ENCODE results near the gene KISS1. TPM values are rescaled to one million over a fixed set of nuclear protein-coding genes. Genes with fewer than 3 reads are reported as not detected.

Gene KISS1
- total RNA-seq, 6 donors from 2014 or later: 0.91 to 6.5 TPM; not detected in 4

DNA sequence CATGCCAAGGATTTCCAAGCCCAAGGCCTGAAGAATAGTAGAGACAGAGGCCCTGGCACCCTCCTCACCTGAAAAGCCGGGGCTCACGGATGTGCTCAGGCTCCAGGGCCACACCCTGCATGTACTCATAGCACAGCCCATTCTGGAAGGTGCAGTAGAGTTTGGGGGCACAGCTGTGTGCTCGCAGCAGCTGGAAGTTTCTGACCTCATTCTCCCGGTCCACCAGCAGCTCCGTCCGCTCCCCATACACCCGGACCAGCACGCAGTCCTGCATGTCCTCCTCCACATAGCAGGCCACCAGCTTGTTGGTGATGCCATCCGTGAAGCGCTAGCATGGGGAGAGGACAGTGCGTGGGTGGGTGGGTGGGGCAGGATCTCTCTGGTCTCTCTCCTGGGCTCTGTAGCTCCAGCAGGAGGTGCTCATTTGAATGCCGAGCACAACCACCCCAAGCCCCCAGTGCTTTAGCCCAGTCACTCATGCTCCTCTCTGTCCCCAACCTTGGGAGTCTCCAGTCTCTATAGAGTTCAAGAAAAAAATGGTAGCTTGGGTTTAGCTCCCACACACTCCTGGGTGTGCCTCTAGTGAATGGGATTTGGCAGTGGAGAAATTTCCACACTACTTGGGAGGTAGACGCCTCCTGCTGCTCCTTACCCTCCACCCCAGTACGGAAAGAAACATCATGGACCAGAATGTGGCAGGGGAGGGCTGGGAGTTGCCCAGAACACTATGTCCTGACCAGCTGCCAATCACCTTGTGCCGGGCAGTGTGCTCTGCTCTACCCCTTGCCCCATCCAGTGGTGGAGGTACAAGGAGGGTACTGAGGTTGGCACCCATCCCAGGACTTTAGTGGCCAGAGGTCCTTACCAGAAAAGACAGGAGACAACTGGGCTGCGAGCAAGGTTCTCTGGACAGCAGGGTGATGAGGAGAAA, 46.4 kb downstream of the KISS1 start:
- H3K4me3 ChIP-seq: no peak overlapping the region

DNA sequence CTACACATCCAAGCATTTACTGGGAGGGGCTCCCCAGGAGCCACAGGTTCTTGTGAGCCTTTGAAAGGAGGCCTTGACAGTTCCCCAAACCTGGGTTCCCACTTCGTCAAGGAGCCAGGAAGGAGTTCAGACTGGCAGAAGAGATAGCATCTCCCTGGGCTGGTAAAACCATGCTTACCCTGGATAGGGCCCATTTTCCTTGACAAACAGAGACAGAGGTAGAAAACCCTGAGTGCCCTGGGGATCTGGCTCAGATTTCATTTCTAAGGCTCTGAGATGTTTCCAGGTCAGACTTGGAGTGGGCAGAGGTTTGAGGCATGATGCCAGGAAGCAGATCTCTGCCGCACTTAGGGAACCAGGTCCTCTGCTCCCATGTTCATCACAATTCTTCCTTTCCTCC, 47.2 kb downstream of the KISS1 start:
- no peak for ATAC-seq (ENCODE audit: low FRiP score in 2 of 2)
- WGBS, 2 donors: 72 to 73% methylated on average over 2 of the region's 2 CpGs
- Histone ChIP-seq H3K9me3 (no peaks in the 10 kb centered on the region), H3K27ac (no peak overlapping the region), H3K36me3 (peaks cover 0 to 3% (median 0%) of the 10 kb centered on the region in 4 donors), H3K4me1 (peaks cover 11 to 22% (median 14%) of the 10 kb centered on the region in 4 donors), H3K27me3 (peaks cover 0 to 3% (median 0%) of the 10 kb centered on the region in 4 donors), H3K4me3 (no peak overlapping the region)
- DNase-seq: no peak
- TF ChIP-seq EP300 (IDR thresholded peaks at IDR 0.05) (no peak), POLR2AphosphoS5 (IDR thresholded peaks at IDR 0.05) (no peak), POLR2A (IDR thresholded peaks at IDR 0.05) (no peak)
- TF ChIP-seq, protein P1, sequence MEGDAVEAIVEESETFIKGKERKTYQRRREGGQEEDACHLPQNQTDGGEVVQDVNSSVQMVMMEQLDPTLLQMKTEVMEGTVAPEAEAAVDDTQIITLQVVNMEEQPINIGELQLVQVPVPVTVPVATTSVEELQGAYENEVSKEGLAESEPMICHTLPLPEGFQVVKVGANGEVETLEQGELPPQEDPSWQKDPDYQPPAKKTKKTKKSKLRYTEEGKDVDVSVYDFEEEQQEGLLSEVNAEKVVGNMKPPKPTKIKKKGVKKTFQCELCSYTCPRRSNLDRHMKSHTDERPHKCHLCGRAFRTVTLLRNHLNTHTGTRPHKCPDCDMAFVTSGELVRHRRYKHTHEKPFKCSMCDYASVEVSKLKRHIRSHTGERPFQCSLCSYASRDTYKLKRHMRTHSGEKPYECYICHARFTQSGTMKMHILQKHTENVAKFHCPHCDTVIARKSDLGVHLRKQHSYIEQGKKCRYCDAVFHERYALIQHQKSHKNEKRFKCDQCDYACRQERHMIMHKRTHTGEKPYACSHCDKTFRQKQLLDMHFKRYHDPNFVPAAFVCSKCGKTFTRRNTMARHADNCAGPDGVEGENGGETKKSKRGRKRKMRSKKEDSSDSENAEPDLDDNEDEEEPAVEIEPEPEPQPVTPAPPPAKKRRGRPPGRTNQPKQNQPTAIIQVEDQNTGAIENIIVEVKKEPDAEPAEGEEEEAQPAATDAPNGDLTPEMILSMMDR (IDR thresholded peaks at IDR 0.05): no peak

More for the DNA sequence above, 46.4 kb downstream of the KISS1 start:
- H3K4me1 ChIP-seq: peaks cover 11 to 22% (median 14%) of the 10 kb centered on the region in 4 donors
- H3K27me3 ChIP-seq: peaks cover 0 to 3% (median 0%) of the 10 kb centered on the region in 4 donors
- no peaks in the 10 kb centered on the region for H3K9me3 ChIP-seq
- DNase-seq (no peak), ATAC-seq (ENCODE audit: low FRiP score in 2 of 2) (no peak)
- no peak overlapping the region for H3K27ac ChIP-seq
- TF ChIP-seq EP300 (IDR thresholded peaks at IDR 0.05) (no peak), POLR2AphosphoS5 (IDR thresholded peaks at IDR 0.05) (no peak), POLR2A (IDR thresholded peaks at IDR 0.05) (no peak)
- TF ChIP-seq, protein P1 (IDR thresholded peaks at IDR 0.05): no peak
- 90 to 92% methylated on average over 9 to 16 of the region's 16 CpGs for WGBS, 2 donors
- peaks cover 0 to 3% (median 0%) of the 10 kb centered on the region in 4 donors for H3K36me3 ChIP-seq

DNA sequence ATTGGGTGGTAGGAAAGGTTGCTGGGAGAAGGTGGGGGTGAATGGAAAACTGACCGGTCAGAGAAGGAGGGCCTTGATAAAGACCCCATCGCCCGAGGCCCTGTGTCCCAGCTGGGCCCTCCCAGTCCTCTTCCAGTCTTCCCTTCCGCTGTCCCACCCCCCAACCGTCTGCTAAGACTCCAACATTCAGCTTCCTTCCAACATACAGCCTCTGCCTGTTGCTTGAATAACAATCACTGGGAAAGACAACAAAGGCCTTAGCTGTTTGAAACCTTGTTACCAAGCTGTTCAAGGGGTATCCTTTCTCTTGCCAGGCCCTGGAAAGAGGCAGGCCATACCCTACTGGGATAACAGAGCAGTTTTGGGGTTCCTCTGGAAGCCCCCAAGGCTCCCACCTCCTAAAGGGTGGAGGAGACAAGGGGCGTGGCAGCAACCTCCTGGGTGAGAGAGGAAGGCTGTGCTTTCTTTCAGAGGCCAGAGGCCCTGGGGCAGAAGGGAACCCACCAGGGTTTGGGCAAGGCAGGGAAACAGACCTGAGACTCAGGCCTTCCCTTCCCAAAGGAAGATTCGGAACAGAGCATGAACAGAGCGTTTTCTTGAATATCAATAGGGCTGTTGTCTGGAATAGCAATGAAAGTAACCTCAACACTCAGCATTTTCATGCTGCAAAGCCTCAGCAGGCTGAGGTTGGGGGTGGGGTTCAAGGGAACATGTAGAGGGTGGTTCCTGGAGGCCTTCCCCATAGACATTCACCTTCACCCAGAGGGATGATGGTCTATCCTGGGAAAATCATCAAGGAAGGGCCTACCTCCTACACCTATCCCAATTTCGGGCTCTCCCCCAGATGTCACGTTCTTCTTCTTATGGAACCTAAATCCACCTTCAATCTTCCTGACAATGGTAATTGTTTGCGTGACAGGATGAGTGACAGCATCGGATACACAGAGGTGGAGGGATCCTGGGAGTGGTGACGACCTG, 48.6 kb downstream of the KISS1 start:
- peaks cover 9 to 22% (median 14%) of the 10 kb centered on the region in 4 donors for H3K4me1 ChIP-seq
- no peak overlapping the region for H3K4me3 ChIP-seq
- H3K27me3 ChIP-seq: peaks cover 0 to 3% (median 0%) of the 10 kb centered on the region in 4 donors
- ATAC-seq (ENCODE audit: low FRiP score in 2 of 2) (no peak), DNase-seq (no peak)
- TF ChIP-seq POLR2AphosphoS5 (IDR thresholded peaks at IDR 0.05) (no peak), EP300 (IDR thresholded peaks at IDR 0.05) (no peak), POLR2A (IDR thresholded peaks at IDR 0.05) (no peak)
- TF ChIP-seq, protein P1 (IDR thresholded peaks at IDR 0.05): no peak
- H3K27ac ChIP-seq: no peak overlapping the region
- WGBS, 2 donors: 87 to 90% methylated on average over 13 of the region's 13 CpGs
- no peaks in the 10 kb centered on the region for H3K9me3 ChIP-seq
- peaks cover 0 to 3% (median 0%) of the 10 kb centered on the region in 4 donors for H3K36me3 ChIP-seq

DNA sequence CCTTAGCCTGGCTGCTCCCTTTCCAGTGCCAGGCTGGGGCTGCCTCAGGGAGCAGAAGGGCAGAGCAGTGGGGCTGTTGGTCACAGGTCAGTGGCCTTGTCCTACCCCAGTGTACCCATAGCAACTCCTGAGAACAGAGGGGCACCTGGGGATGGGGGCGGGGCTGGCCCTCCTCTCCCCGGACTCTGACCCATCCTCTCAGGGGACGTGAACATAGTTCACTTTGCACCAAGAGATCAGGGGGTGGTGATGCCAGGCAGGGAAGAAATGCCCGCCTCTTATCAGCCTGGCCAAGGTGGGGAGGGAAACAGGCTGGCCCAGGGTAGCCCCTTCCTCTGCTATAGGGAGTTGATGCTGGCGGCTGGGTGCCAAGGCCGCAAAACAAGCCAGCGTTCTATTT, 49.3 kb downstream of the KISS1 start:
- WGBS, 2 donors: 87 to 88% methylated on average over 5 to 7 of the region's 7 CpGs
- Histone ChIP-seq H3K27ac (no peak overlapping the region), H3K4me3 (no peak overlapping the region), H3K36me3 (peaks cover 0 to 3% (median 0%) of the 10 kb centered on the region in 4 donors), H3K27me3 (peaks cover 0 to 3% (median 0%) of the 10 kb centered on the region in 4 donors), H3K4me1 (peaks cover 4 to 15% (median 7%) of the 10 kb centered on the region in 4 donors), H3K9me3 (no peaks in the 10 kb centered on the region)
- TF ChIP-seq POLR2AphosphoS5 (IDR thresholded peaks at IDR 0.05) (no peak), EP300 (IDR thresholded peaks at IDR 0.05) (no peak), POLR2A (IDR thresholded peaks at IDR 0.05) (no peak)
- TF ChIP-seq, protein P1 (IDR thresholded peaks at IDR 0.05): no peak
- ATAC-seq (ENCODE audit: low FRiP score in 2 of 2) (no peak), DNase-seq (peak in 1 of 2 donors; percentile 39)
